Loucy (cell line): ENCODE measurements around the gene SOD3.

Source experiments
- H2AFZ ChIP-seq: fragments of 200-600 bp; sonication (generic); 2 replicates; pipeline ENCODE4 v1.6.0; 2016; ENCODE audit warnings: antibody characterized with exemption, mild to moderate bottlenecking, low read length, moderate library complexity
- H3F3A ChIP-seq: fragments of 200-600 bp; 2 replicates; pipeline ENCODE4 v1.6.0; 2016; ENCODE audit warnings: antibody characterized with exemption, low read depth, mild to moderate bottlenecking
- H3K27me3 ChIP-seq: fragments of 200-600 bp; sonication (generic); 2 replicates; pipeline ENCODE4 v1.6.1; 2014; ENCODE audit warnings: low read length, mild to moderate bottlenecking; ENCODE audit not compliant: insufficient read depth, poor library complexity, severe bottlenecking
- H3K36me3 ChIP-seq: fragments of 200-600 bp; sonication (generic); 2 replicates; pipeline ENCODE4 v1.6.1; 2016; ENCODE audit warnings: low read length; ENCODE audit not compliant: insufficient read depth
- H3K4me1 ChIP-seq: fragments of 200-600 bp; sonication (generic); 2 replicates; pipeline ENCODE4 v1.5.1; 2014; ENCODE audit warnings: low read length, mild to moderate bottlenecking; ENCODE audit not compliant: insufficient read depth, poor library complexity, severe bottlenecking
- H3K4me2 ChIP-seq: fragments of 200-600 bp; sonication (generic); 2 replicates; pipeline ENCODE4 v1.6.0; 2014; ENCODE audit warnings: antibody characterized with exemption, low read length, low read depth, mild to moderate bottlenecking; ENCODE audit not compliant: poor library complexity, severe bottlenecking
- H3K4me3 ChIP-seq: fragments of 200-600 bp; sonication (generic); 2 replicates; pipeline ENCODE4 v1.5.1; 2014; ENCODE audit warnings: low read length, mild to moderate bottlenecking, mixed read lengths; ENCODE audit not compliant: poor library complexity, severe bottlenecking
- H3K79me2 ChIP-seq: fragments of 200-600 bp; sonication (generic); 2 replicates; pipeline ENCODE4 v1.6.1; 2014; ENCODE audit warnings: low read length; ENCODE audit not compliant: insufficient read depth
- H3K9ac ChIP-seq: fragments of 200-600 bp; sonication (generic); 2 replicates; pipeline ENCODE4 v1.6.0; 2014; ENCODE audit warnings: mild to moderate bottlenecking, low read depth, low read length, moderate library complexity; ENCODE audit not compliant: poor library complexity, severe bottlenecking
- H3K9me2 ChIP-seq: fragments of 200-600 bp; sonication (generic); replicated peaks from 2 replicates; pipeline ENCODE4 v1.6.1; 2016; ENCODE audit warnings: low read depth, low read length, mixed read lengths
- H3K9me3 ChIP-seq: fragments of 200-600 bp; sonication (generic); 2 replicates; pipeline ENCODE4 v1.6.1; 2014; ENCODE audit warnings: mild to moderate bottlenecking, antibody characterized with exemption, low read length, low read depth; ENCODE audit not compliant: insufficient read depth
- H4K20me1 ChIP-seq: fragments of 200-600 bp; sonication (generic); 2 replicates; pipeline ENCODE4 v1.6.0; 2014; ENCODE audit warnings: antibody characterized with exemption, low read length, mild to moderate bottlenecking; ENCODE audit not compliant: insufficient read depth, poor library complexity, severe bottlenecking
- EZH2phosphoT487 ChIP-seq: fragments of 200-600 bp; IDR thresholded peaks from 2 replicates; pipeline ENCODE4 v1.6.1; 2018; ENCODE audit warnings: antibody characterized with exemption, mild to moderate bottlenecking, moderate library complexity, borderline replicate concordance
- TF ChIP-seq, protein P1 (sequence below): fragments of 200-600 bp; sonication (generic); conservative IDR thresholded peaks from 2 replicates; pipeline ENCODE4 v1.5.1; 2014; ENCODE audit warnings: mild to moderate bottlenecking, antibody characterized with exemption, low read length

The SOD3 gene

DNA sequence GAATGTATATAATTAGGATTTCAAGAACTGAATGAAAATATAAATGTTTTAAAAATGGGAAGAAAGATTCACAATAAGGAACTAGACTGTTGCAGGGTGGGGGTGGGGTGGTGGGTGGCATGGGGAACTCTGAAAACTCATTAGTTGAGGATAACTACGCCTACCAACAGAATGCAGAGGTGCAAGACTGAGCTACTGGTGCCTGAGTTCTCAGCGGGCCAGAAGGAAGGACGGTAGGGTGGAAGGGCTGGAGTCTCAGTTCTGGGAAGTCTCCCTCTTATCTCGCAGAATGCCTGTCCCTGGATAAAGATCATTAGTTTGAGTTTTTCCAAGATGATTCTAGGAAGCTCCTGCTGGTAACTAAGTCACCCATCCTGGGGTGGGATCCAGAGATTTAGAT lies 1.3 kb upstream of the SOD3 start:
- H3K36me3 ChIP-seq, result no peaks in the 10 kb centered on the region
- no peaks in the 10 kb centered on the region for H3F3A ChIP-seq
- H3K4me2 ChIP-seq, result no peak overlapping the region
- no peaks in the 10 kb centered on the region for H3K27me3 ChIP-seq
- TF ChIP-seq, protein P1, sequence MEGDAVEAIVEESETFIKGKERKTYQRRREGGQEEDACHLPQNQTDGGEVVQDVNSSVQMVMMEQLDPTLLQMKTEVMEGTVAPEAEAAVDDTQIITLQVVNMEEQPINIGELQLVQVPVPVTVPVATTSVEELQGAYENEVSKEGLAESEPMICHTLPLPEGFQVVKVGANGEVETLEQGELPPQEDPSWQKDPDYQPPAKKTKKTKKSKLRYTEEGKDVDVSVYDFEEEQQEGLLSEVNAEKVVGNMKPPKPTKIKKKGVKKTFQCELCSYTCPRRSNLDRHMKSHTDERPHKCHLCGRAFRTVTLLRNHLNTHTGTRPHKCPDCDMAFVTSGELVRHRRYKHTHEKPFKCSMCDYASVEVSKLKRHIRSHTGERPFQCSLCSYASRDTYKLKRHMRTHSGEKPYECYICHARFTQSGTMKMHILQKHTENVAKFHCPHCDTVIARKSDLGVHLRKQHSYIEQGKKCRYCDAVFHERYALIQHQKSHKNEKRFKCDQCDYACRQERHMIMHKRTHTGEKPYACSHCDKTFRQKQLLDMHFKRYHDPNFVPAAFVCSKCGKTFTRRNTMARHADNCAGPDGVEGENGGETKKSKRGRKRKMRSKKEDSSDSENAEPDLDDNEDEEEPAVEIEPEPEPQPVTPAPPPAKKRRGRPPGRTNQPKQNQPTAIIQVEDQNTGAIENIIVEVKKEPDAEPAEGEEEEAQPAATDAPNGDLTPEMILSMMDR, result no peak
- no peak for TF ChIP-seq EZH2phosphoT487
- no peaks in the 10 kb centered on the region for H4K20me1 ChIP-seq
- no peak overlapping the region for H3K9ac ChIP-seq
- H3K9me2 ChIP-seq, result no peaks in the 10 kb centered on the region
- no peak overlapping the region for H3K4me3 ChIP-seq
- no peak overlapping the region for H2AFZ ChIP-seq
- no peaks in the 10 kb centered on the region for H3K79me2 ChIP-seq
- H3K9me3 ChIP-seq, result peaks cover 7% of the 10 kb centered on the region
- no peaks in the 10 kb centered on the region for H3K4me1 ChIP-seq

DNA sequence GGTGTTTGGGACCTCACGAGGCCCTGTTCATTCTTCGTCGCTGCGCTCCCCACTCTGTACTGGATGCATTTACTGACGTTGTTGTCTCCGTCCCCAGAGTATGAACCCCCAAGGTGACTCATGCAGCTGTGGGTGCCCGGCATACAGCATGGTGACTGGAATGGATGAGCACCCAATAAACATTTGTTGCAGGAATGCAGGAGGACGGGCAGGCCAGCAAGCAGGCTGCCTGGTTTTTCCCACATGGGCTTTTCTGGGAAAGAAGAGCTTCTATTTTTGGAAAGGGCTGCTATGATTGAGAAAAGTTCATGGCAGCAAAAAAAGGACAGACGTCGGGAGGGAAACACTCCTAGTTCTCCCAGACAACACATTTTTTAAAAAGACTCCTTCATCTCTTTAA lies 893 bp upstream of the SOD3 start:
- H3K9me2 ChIP-seq, result no peaks in the 10 kb centered on the region
- H3K79me2 ChIP-seq, result no peaks in the 10 kb centered on the region
- H3K36me3 ChIP-seq, result no peaks in the 10 kb centered on the region
- no peak overlapping the region for H3K4me3 ChIP-seq
- no peaks in the 10 kb centered on the region for H4K20me1 ChIP-seq
- H3K4me2 ChIP-seq, result no peak overlapping the region
- no peak for TF ChIP-seq EZH2phosphoT487
- TF ChIP-seq, protein P1, result no peak
- H3K9ac ChIP-seq, result no peak overlapping the region
- H3F3A ChIP-seq, result no peaks in the 10 kb centered on the region
- H3K4me1 ChIP-seq, result no peaks in the 10 kb centered on the region
- H2AFZ ChIP-seq, result no peak overlapping the region
- peaks cover 7% of the 10 kb centered on the region for H3K9me3 ChIP-seq
- H3K27me3 ChIP-seq, result no peaks in the 10 kb centered on the region

DNA sequence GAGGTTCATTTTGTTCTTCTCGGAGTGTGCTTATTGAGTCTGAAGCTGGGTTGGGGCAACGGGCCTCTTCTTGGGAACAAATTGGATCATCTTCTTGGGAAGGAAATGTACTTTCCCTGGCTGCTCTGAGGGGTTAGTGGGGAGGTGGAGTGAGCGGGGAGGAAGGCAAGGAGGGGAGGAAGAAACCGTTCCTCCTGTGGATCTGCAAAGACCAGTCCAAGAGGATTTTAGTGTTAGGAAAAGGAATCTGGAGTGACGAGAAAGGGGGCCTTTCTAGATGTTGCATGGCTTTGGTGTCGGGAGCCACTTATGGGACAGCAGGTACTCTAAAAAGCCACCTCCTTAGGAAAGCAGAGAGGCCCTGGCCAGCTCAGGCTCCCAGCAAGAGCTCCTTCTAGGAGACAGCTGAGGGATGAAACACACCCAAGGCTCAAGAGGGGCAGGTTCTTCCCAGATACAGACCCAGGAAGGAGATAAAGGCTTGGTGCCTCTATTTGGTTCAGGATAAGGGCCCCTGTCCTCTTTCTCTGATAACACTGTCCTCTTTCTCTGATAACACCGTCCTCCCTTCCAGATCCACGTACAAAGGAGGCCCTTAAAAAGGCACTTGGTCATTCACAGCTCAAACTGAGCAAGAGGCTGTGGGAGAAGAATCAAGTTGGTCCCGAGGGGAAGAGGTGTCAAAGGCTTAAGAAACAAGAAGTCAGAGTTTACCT lies 451 bp downstream of the SOD3 start:
- H3K4me3 ChIP-seq, result no peak overlapping the region
- no peaks in the 10 kb centered on the region for H3K4me1 ChIP-seq
- no peaks in the 10 kb centered on the region for H3K36me3 ChIP-seq
- no peak overlapping the region for H3K9ac ChIP-seq
- no peaks in the 10 kb centered on the region for H4K20me1 ChIP-seq
- peaks cover 4% of the 10 kb centered on the region; the same call in 1 of the 2 replicates for H3K9me3 ChIP-seq
- no peaks in the 10 kb centered on the region for H3K9me2 ChIP-seq
- no peak for TF ChIP-seq EZH2phosphoT487
- TF ChIP-seq, protein P1, result no peak
- H3K79me2 ChIP-seq, result no peaks in the 10 kb centered on the region
- H3K4me2 ChIP-seq, result no peak overlapping the region
- no peaks in the 10 kb centered on the region for H3F3A ChIP-seq
- no peaks in the 10 kb centered on the region for H3K27me3 ChIP-seq
- H2AFZ ChIP-seq, result no peak overlapping the region
